HepG2 (cell line): ENCODE measurements around the gene ELP1. TPM values are rescaled to one million over a fixed set of nuclear protein-coding genes. Genes with fewer than 3 reads are reported as not detected.

ENCODE experiments used
- BRF2 ChIP-seq: sonication (generic); formaldehyde crosslinking; IDR thresholded peaks from 2 replicates; pipeline ENCODE4 v1.8.1; 2022; ENCODE audit warnings: mild to moderate bottlenecking, missing genetic modification reagents
- CENPT ChIP-seq: sonication (generic); formaldehyde crosslinking; IDR thresholded peaks from 2 replicates; pipeline ENCODE4 v1.8.0; 2022; ENCODE audit warnings: low read depth, mild to moderate bottlenecking, moderate library complexity, missing genetic modification reagents
- E2F1 ChIP-seq: sonication (generic); formaldehyde crosslinking; IDR thresholded peaks from 2 replicates; pipeline ENCODE4 v1.5.0; 2020; ENCODE audit warnings: missing genetic modification reagents
- FOXC1 ChIP-seq: sonication (generic); formaldehyde crosslinking; IDR thresholded peaks from 2 replicates; pipeline ENCODE4 v1.8.0; 2022; ENCODE audit warnings: mild to moderate bottlenecking, missing genetic modification reagents, borderline replicate concordance
- KLF9 ChIP-seq: IDR thresholded peaks from 2 replicates; pipeline ENCODE4 v1.6.1; 2016; ENCODE audit warnings: low read depth
- NFE2L1 ChIP-seq: sonication (generic); formaldehyde crosslinking; IDR thresholded peaks from 2 replicates; pipeline ENCODE4 v1.4.0; 2020; ENCODE audit warnings: missing genetic modification reagents, mild to moderate bottlenecking, borderline replicate concordance
- RELA ChIP-seq: sonication (generic); formaldehyde crosslinking; IDR thresholded peaks from 2 replicates; pipeline ENCODE4 v1.4.0; 2020; ENCODE audit warnings: missing genetic modification reagents
- SMAD1 ChIP-seq: sonication (generic); formaldehyde crosslinking; IDR thresholded peaks from 2 replicates; pipeline ENCODE4 v1.4.0; 2020; ENCODE audit warnings: missing genetic modification reagents, low read depth, mild to moderate bottlenecking, borderline replicate concordance
- TBX2 ChIP-seq: sonication (generic); formaldehyde crosslinking; IDR thresholded peaks from 2 replicates; pipeline ENCODE4 v1.5.0; 2020; ENCODE audit warnings: missing genetic modification reagents, mild to moderate bottlenecking, borderline replicate concordance
- TIGD3 ChIP-seq: sonication (generic); formaldehyde crosslinking; IDR thresholded peaks from 2 replicates; pipeline ENCODE4 v1.5.1; 2020; ENCODE audit warnings: mild to moderate bottlenecking, missing genetic modification reagents, borderline replicate concordance
- U2AF1 ChIP-seq: fragments of 200-400 bp; formaldehyde crosslinking; optimal IDR thresholded peaks from 2 replicates; pipeline ENCODE3; 2017; ENCODE audit warnings: mild to moderate bottlenecking, low read depth, low read length
- ZIK1 ChIP-seq: sonication (generic); formaldehyde crosslinking; IDR thresholded peaks from 2 replicates; pipeline ENCODE4 v1.5.0; 2020; ENCODE audit warnings: mild to moderate bottlenecking, low read depth, missing genetic modification reagents, borderline replicate concordance
- ZNF549 ChIP-seq: sonication (generic); formaldehyde crosslinking; IDR thresholded peaks from 2 replicates; pipeline ENCODE4 v1.5.0; 2020; ENCODE audit warnings: missing genetic modification reagents
- ZNF598 ChIP-seq: sonication (generic); formaldehyde crosslinking; IDR thresholded peaks from 2 replicates; pipeline ENCODE4 v1.5.1; 2020; ENCODE audit warnings: mild to moderate bottlenecking, missing genetic modification reagents, borderline replicate concordance
- ZNF704 ChIP-seq: sonication (generic); formaldehyde crosslinking; IDR thresholded peaks from 2 replicates; pipeline ENCODE4 v1.8.1; 2023; ENCODE audit warnings: mild to moderate bottlenecking, inconsistent platforms, moderate library complexity, missing genetic modification reagents, borderline replicate concordance
- ZNF761 ChIP-seq: sonication (generic); formaldehyde crosslinking; conservative IDR thresholded peaks from 2 replicates; pipeline ENCODE4 v1.4.0; 2020; ENCODE audit warnings: mild to moderate bottlenecking, missing genetic modification reagents
- polyA plus RNA-seq, 8 experiments: library from polyadenylated mRNA; depleted of rRNA in 3 of 8; stranded (reverse) in 7 of 8; unstranded in 1 of 8; fragments of >200 nt; fragmentation: Illumina TruSeq in 4 of 8; extraction: Trizol in 4 of 8; gene quantifications; 2 replicates each; pipeline versions ENCODE4 v1.2.1 to v1.2.3, GENCODE V29; 2011 to 2016; ENCODE audit warnings: low read depth in 4 of 8, missing spikeins in 1 of 8, mixed read lengths in 1 of 8; ENCODE audit not compliant: insufficient read depth in 1 of 8
- total RNA-seq, 5 experiments: library from RNA; depleted of rRNA; stranded (reverse); fragments of >200 nt; fragmentation: Illumina TruSeq; extraction: Trizol; gene quantifications; 2 replicates each; pipeline ENCODE4 v1.2.3, GENCODE V29; 2016; ENCODE audit warnings: low read depth in 1 of 5
- TF ChIP-seq, protein P1 (sequence below): sonication (generic); formaldehyde crosslinking; IDR thresholded peaks from 2 replicates; pipeline ENCODE4 v1.9.0; 2021; ENCODE audit warnings: missing genetic modification reagents, borderline replicate concordance
- TF ChIP-seq, protein P2 (sequence below): sonication (generic); formaldehyde crosslinking; IDR thresholded peaks from 2 replicates; pipeline ENCODE4 v1.8.0; 2022; ENCODE audit warnings: mild to moderate bottlenecking, missing genetic modification reagents

The ELP1 gene
- total and polyA plus RNA-seq, 2 of the 13 experiments (the other 11 are each of a cell fraction or from before 2014, with no cell fraction given), result 157 to 275 TPM

- TF ChIP-seq CENPT (CRISPR knock-in tag), result no peak
- no peak for TF ChIP-seq KLF9 (CRISPR knock-in tag)
- no peak for TF ChIP-seq SMAD1 (CRISPR knock-in tag)
- peak; percentile 51 for TF ChIP-seq U2AF1
- TF ChIP-seq TBX2 (CRISPR knock-in tag), result peak; percentile 82
- TF ChIP-seq E2F1, result no peak
- no peak for TF ChIP-seq ZNF704 (CRISPR knock-in tag)
- TF ChIP-seq ZNF761, result 0 out of 2 replicates have a peak, but pooled peaks have one; percentile 54
- TF ChIP-seq NFE2L1, result no peak
- TF ChIP-seq BRF2, result peak; percentile 67; the same call in 1 of the 2 replicates
- TF ChIP-seq ZNF549 (CRISPR knock-in tag), result no peak
- no peak for TF ChIP-seq ZIK1 (CRISPR knock-in tag)
- TF ChIP-seq ZNF598, result no peak
- TF ChIP-seq, protein P1, sequence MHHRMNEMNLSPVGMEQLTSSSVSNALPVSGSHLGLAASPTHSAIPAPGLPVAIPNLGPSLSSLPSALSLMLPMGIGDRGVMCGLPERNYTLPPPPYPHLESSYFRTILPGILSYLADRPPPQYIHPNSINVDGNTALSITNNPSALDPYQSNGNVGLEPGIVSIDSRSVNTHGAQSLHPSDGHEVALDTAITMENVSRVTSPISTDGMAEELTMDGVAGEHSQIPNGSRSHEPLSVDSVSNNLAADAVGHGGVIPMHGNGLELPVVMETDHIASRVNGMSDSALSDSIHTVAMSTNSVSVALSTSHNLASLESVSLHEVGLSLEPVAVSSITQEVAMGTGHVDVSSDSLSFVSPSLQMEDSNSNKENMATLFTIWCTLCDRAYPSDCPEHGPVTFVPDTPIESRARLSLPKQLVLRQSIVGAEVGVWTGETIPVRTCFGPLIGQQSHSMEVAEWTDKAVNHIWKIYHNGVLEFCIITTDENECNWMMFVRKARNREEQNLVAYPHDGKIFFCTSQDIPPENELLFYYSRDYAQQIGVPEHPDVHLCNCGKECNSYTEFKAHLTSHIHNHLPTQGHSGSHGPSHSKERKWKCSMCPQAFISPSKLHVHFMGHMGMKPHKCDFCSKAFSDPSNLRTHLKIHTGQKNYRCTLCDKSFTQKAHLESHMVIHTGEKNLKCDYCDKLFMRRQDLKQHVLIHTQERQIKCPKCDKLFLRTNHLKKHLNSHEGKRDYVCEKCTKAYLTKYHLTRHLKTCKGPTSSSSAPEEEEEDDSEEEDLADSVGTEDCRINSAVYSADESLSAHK (CRISPR knock-in tag), result no peak
- TF ChIP-seq RELA (CRISPR knock-in tag), result no peak
- peak; percentile 66; the same call in 1 of the 2 replicates for TF ChIP-seq FOXC1 (CRISPR knock-in tag)
- TF ChIP-seq TIGD3, result no peak
- TF ChIP-seq, protein P2, sequence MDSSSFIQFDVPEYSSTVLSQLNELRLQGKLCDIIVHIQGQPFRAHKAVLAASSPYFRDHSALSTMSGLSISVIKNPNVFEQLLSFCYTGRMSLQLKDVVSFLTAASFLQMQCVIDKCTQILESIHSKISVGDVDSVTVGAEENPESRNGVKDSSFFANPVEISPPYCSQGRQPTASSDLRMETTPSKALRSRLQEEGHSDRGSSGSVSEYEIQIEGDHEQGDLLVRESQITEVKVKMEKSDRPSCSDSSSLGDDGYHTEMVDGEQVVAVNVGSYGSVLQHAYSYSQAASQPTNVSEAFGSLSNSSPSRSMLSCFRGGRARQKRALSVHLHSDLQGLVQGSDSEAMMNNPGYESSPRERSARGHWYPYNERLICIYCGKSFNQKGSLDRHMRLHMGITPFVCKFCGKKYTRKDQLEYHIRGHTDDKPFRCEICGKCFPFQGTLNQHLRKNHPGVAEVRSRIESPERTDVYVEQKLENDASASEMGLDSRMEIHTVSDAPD, result peak; percentile 59; the same call in 1 of the 2 replicates
These were observed 64.7 kb downstream of the ELP1 start (continued) for GRCh38 chr9:108869092-108869725.
